Measurements from ENCODE around the gene CD160.

DNA sequence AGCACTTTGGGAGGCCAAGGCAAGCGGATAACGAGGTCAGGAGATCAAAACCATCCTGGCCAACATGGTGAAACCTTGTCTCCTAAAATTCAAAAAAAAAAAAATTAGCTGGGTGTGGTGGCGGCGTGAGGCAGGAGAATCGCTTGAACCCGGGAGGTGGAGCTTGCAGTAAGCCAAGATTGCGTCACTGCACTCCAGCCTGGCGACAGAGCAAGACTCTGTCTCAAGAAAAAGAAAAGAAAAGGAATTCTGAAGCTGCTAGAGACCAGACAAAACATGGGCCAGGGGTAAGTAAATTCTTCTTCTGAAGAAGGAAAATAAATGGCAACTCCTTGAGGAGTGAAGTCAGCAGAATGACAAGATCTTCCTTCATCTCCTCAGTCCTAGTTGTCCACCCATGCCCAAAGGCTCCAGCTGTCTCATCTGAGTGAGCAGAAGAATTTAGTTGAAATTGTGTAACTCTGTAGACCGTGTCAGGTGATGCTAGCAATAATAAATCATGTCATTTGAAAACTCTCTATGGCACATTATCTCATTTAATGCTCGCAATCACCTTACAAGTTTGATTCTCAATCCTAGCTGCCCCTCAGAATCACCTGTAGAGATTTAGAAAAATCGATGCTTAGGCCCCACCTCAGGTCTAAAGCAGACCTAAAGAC lies 26.4 kb upstream of the CD160 start:
- TF ChIP-seq, protein P1, sequence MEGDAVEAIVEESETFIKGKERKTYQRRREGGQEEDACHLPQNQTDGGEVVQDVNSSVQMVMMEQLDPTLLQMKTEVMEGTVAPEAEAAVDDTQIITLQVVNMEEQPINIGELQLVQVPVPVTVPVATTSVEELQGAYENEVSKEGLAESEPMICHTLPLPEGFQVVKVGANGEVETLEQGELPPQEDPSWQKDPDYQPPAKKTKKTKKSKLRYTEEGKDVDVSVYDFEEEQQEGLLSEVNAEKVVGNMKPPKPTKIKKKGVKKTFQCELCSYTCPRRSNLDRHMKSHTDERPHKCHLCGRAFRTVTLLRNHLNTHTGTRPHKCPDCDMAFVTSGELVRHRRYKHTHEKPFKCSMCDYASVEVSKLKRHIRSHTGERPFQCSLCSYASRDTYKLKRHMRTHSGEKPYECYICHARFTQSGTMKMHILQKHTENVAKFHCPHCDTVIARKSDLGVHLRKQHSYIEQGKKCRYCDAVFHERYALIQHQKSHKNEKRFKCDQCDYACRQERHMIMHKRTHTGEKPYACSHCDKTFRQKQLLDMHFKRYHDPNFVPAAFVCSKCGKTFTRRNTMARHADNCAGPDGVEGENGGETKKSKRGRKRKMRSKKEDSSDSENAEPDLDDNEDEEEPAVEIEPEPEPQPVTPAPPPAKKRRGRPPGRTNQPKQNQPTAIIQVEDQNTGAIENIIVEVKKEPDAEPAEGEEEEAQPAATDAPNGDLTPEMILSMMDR (IDR thresholded peaks at IDR 0.05): no peak
- no peak for TF ChIP-seq EZH2 (IDR thresholded peaks at IDR 0.05; ENCODE audit: borderline replicate concordance, insufficient read depth, low read depth, low read length, poor library complexity, severe bottlenecking)

Data from B cell (primary cell).